ENCODE data around the gene SLC24A4.

The SLC24A4 gene

DNA sequence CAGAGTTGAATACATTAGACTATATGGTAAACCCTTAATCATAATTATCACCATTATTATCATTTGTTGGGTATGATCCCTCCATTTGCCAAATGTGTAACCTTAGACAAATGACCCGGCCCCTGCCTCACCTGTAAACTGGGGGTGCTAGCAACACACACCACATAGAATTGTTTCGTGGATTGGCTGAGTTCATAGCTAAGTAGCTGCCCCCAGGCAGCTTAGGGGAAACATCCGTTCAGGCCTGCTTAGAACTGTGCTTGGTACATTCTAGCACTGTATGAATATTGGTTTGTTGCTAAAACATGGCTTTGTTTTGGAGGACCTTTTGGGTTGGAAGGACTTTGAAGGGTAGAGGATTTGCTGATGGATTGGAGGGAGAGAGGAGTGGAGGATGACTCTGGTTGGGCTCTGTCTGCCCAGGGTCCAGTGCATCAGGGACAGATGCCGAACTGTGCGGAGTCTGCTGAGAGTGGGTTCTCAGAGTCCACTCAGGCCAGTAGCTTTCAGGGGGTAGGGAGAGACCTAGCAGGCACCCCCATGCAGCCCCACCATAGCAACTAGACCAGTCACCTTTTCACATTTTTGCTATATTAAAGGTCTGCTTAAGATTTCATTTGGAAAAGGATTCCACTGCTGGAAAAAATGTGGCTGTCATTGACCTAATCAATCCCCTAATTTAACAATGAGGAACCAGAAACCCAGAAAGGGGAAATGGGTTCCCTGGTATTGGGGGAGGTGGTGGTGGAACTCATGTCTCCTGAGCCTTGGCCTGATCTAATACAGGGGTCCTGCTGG is 192.8 kb downstream of the SLC24A4 start:
- TF ChIP-seq CTCF (IDR thresholded peaks at IDR 0.05; ENCODE audit: borderline replicate concordance, control extremely low read depth, extremely low read depth, insufficient read depth, missing control alignments): no peak
- no peak for DNase-seq (ENCODE audit: low spot score)
- in situ Hi-C loops (cut with MboI; ENCODE audit: low sequenced_read_pairs, unreplicated experiment): no loop called here

DNA sequence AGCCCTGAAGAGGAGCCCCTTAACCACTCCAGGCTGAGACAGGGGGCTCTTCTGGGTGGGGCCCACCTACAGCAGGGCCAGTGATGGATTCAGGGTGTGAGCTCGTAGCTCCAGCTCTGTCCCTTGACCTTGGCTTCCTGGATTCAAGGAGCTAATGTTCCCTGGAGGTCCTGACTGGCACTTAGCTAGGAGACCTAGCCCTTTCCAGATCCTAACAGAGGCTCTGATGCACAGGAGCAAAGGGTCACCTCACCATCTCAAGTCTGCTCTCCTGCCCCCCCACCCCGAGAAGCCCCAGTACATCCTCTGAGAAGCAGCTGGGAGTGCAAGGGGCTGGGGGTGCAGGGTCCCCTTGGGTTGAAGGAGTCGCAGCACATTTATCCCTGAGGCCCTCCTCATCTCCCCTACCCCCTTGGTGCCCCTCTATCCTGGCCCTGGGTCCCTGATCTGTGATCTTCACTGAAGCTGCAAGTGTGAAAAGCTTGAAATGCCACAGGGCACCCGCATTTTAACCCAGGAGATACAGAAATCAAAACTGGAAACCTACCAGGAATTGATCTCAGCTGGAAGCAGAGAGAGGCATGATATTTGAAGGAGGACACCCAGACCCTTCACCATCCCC is 193.5 kb downstream of the SLC24A4 start:
- no peak for DNase-seq (ENCODE audit: low spot score)
- TF ChIP-seq CTCF (IDR thresholded peaks at IDR 0.05; ENCODE audit: borderline replicate concordance, control extremely low read depth, extremely low read depth, insufficient read depth, missing control alignments): no peak
- in situ Hi-C loops (cut with MboI; ENCODE audit: low sequenced_read_pairs, unreplicated experiment): no loop called here

GRCh38 chr14:92516966-92517506 is 194.1 kb downstream of the SLC24A4 start:
- in situ Hi-C loops (cut with MboI; ENCODE audit: low sequenced_read_pairs, unreplicated experiment): no loop called here
- no peak for DNase-seq (ENCODE audit: low spot score)
- TF ChIP-seq CTCF (IDR thresholded peaks at IDR 0.05; ENCODE audit: borderline replicate concordance, control extremely low read depth, extremely low read depth, insufficient read depth, missing control alignments): no peak

DNA sequence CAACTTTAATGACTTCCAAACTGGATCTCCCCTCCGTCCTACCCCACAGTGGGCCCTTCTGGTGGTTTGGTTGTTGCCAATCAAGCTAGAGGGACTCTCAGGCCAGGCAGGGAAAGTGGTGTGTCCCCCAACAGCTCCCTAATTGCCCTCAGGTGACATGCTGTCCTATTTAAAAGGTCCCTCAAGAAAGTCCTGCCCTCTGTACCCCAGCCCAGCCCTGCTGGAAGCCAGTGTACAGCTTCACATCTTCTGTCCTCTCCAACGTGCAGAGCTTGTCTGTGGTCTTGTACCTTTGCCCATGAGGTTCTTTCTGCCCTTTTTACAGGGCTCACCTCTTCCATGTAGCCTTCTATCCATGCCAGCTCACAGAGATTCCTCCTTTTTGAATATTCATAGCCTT is 194.8 kb downstream of the SLC24A4 start:
- in situ Hi-C loops (cut with MboI; ENCODE audit: low sequenced_read_pairs, unreplicated experiment): no loop called here
- no peak for TF ChIP-seq CTCF (IDR thresholded peaks at IDR 0.05; ENCODE audit: borderline replicate concordance, control extremely low read depth, extremely low read depth, insufficient read depth, missing control alignments)
- DNase-seq (ENCODE audit: low spot score): no peak

DNA sequence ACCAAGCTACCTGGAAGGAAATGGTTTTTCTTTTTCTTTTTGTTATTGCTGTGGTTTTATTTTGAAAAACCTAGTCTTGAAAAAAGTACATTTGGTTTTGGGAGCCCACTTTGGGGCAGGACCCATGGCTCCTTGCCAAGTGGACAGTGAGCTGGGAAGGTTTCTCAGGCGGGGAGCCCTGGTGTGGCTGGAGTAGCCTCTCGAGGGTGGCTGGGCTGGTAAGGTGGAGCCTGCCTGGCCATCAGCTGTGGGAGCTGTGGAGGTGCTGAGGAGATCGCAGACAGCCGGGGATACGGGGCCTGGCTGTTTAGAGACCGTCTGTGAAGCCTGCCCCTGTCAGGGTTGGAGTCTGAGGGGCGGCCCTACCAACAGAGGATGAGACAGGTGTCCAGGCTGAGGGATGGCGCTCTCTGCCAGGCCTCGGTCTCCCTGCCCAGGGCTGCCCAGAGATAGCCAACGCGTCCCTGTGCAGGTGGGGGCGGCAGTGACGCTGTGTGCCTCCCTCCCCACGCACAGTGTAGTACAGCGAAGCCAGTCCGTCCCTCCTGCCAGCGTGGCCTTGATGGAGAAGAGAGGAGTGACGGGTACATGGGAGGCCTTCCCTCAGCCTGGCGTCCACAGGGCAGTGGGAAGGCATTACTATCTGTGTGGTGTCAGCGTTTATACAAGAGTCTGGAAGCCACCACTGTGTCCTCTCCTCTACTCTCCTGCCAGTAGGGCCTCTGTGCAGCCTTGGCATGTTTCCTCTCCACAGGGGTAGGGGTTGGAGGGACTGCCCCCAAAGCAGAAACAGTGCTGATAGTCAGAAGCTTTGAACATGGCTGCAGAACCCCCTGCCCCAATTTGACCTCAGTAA is 196.5 kb downstream of the SLC24A4 start:
- no peak for TF ChIP-seq CTCF (IDR thresholded peaks at IDR 0.05; ENCODE audit: borderline replicate concordance, control extremely low read depth, extremely low read depth, insufficient read depth, missing control alignments)
- in situ Hi-C loops (cut with MboI; ENCODE audit: low sequenced_read_pairs, unreplicated experiment): no loop called here

More for the DNA sequence above, 196.5 kb downstream of the SLC24A4 start:
- DNase-seq (ENCODE audit: low spot score): no peak

Data from GM13976 (cell line).